Adipocyte (in vitro differentiated cells): ENCODE measurements around the gene GOSR1.
"Not testable (repeated sequence)": the region's sequence is repeated elsewhere in the genome, so short reads cannot be mapped to it uniquely, and the experiment has no call there.

ENCODE experiments used
- DNase-seq: peaks from one replicate; pipeline ENCODE4 v3.0.0-alpha.2; 2015; ENCODE audit warnings: low read depth
- H3K27me3 ChIP-seq: replicated peaks from 2 replicates; pipeline ENCODE4 v1.7.0; 2013; ENCODE audit warnings: mild to moderate bottlenecking, low read length, moderate library complexity; ENCODE audit not compliant: control insufficient read depth, insufficient read depth
- H3K36me3 ChIP-seq: 2 replicates; pipeline ENCODE4 v1.7.0; 2013; ENCODE audit warnings: low read length, mild to moderate bottlenecking, moderate library complexity; ENCODE audit not compliant: control insufficient read depth, insufficient read depth, severe bottlenecking
- H3K4me1 ChIP-seq: 2 replicates; pipeline ENCODE4 v1.7.0; 2013; ENCODE audit warnings: mild to moderate bottlenecking, low read length, moderate library complexity; ENCODE audit not compliant: control insufficient read depth, insufficient read depth
- H3K4me3 ChIP-seq: 2 replicates; pipeline ENCODE4 v1.7.0; 2013; ENCODE audit warnings: mild to moderate bottlenecking, low read length, moderate library complexity
- H3K9ac ChIP-seq: 2 replicates; pipeline ENCODE4 v1.7.0; 2013; ENCODE audit warnings: mild to moderate bottlenecking, low read length, moderate library complexity
- H3K9me3 ChIP-seq: 2 replicates; pipeline ENCODE4 v1.7.0; 2013; ENCODE audit warnings: mild to moderate bottlenecking, low read length, moderate library complexity; ENCODE audit not compliant: control insufficient read depth

The GOSR1 gene

GRCh38 chr17:30545024-30545423 is 67.8 kb downstream of the GOSR1 start:
- Histone ChIP-seq H3K27me3 (no peaks in the 10 kb centered on the region), H3K9me3 (no peaks in the 10 kb centered on the region), H3K36me3 (no peaks in the 10 kb centered on the region), H3K4me3 (no peak overlapping the region), H3K4me1 (no peaks in the 10 kb centered on the region), H3K9ac (no peak overlapping the region)
- DNase-seq: no peak

- Histone ChIP-seq H3K9me3 (no peaks in the 10 kb centered on the region), H3K9ac (no peak overlapping the region), H3K4me1 (peaks cover 7% of the 10 kb centered on the region), H3K27me3 (no peaks in the 10 kb centered on the region), H3K36me3 (no peaks in the 10 kb centered on the region), H3K4me3 (no peak overlapping the region)
- DNase-seq: no peak
Observed at GRCh38 chr17:30547778-30548573, 70.8 kb downstream of the GOSR1 start.

GRCh38 chr17:30549181-30549580 is 72.0 kb downstream of the GOSR1 start:
- H3K4me1 ChIP-seq, H3K9me3 ChIP-seq, H3K27me3 ChIP-seq, DNase-seq, H3K9ac ChIP-seq, H3K36me3 ChIP-seq, H3K4me3 ChIP-seq: not testable (repeated sequence)

GRCh38 chr17:30549864-30550511 is 72.8 kb downstream of the GOSR1 start:
- H3K27me3 ChIP-seq: no peaks in the 10 kb centered on the region
- no peak overlapping the region for H3K9ac ChIP-seq
- no peaks in the 10 kb centered on the region for H3K9me3 ChIP-seq
- no peak for DNase-seq
- H3K4me1 ChIP-seq: peaks cover 7% of the 10 kb centered on the region
- H3K4me3 ChIP-seq: no peak overlapping the region
- H3K36me3 ChIP-seq: no peaks in the 10 kb centered on the region

GRCh38 chr17:30550512-30551273 is 73.5 kb downstream of the GOSR1 start:
- H3K27me3 ChIP-seq: no peaks in the 10 kb centered on the region
- no peaks in the 10 kb centered on the region for H3K36me3 ChIP-seq
- H3K9ac ChIP-seq: no peak overlapping the region
- peaks cover 7% of the 10 kb centered on the region for H3K4me1 ChIP-seq
- H3K9me3 ChIP-seq: no peaks in the 10 kb centered on the region
- DNase-seq: no peak
- no peak overlapping the region for H3K4me3 ChIP-seq

- not testable (repeated sequence) for H3K9ac ChIP-seq, DNase-seq, H3K9me3 ChIP-seq, H3K36me3 ChIP-seq, H3K4me3 ChIP-seq, H3K4me1 ChIP-seq, H3K27me3 ChIP-seq
Observed at GRCh38 chr17:30551274-30551995, 74.2 kb downstream of the GOSR1 start.

- no peaks in the 10 kb centered on the region for H3K9me3 ChIP-seq
- H3K27me3 ChIP-seq: no peaks in the 10 kb centered on the region
- H3K36me3 ChIP-seq: no peaks in the 10 kb centered on the region
- no peak for DNase-seq
- no peak overlapping the region for H3K9ac ChIP-seq
- no peak overlapping the region for H3K4me3 ChIP-seq
- peaks cover 7% of the 10 kb centered on the region for H3K4me1 ChIP-seq
Observed at GRCh38 chr17:30551996-30552339, 74.8 kb downstream of the GOSR1 start.

GRCh38 chr17:30552994-30553566 is 75.9 kb downstream of the GOSR1 start:
- Histone ChIP-seq H3K4me1 (peaks cover 7% of the 10 kb centered on the region), H3K9ac (no peak overlapping the region), H3K4me3 (no peak overlapping the region), H3K27me3 (no peaks in the 10 kb centered on the region), H3K36me3 (no peaks in the 10 kb centered on the region), H3K9me3 (no peaks in the 10 kb centered on the region)
- DNase-seq: no peak

- not testable (repeated sequence) for H3K36me3 ChIP-seq, H3K27me3 ChIP-seq, H3K4me3 ChIP-seq, H3K9me3 ChIP-seq, DNase-seq, H3K4me1 ChIP-seq, H3K9ac ChIP-seq
Observed at GRCh38 chr17:30553823-30554440, 76.7 kb downstream of the GOSR1 start.

GRCh38 chr17:30554839-30555751 is 77.9 kb downstream of the GOSR1 start:
- Histone ChIP-seq H3K9ac (no peak overlapping the region), H3K27me3 (no peaks in the 10 kb centered on the region), H3K9me3 (no peaks in the 10 kb centered on the region), H3K4me3 (no peak overlapping the region), H3K36me3 (no peaks in the 10 kb centered on the region), H3K4me1 (peaks cover 7% of the 10 kb centered on the region)
- DNase-seq: no peak
